A549 (cell line): Measurements from ENCODE around the gene SNF8. TPM values are rescaled to one million over a fixed set of nuclear protein-coding genes. Genes with fewer than 3 reads are reported as not detected.
A peak's percentile ranks its signal among the peaks of the same experiment; 100 is the strongest.

ENCODE experiments used
- ATAC-seq, 2 experiments: fragments of 200-7000 bp in 1 of 2; fragments of >200 bp in 1 of 2; cut with Nextera tagmentation in 1 of 2; cut with Tn5 transposase in 1 of 2; 3 replicates each; pipeline versions ENCODE4 v1.8.0 to v1.9.1; 2018 to 2020; ENCODE audit warnings: mild to moderate bottlenecking in 1 of 2, moderate library complexity in 1 of 2
- CTCF ChIA-PET: fragments of 300-600 bp; sonication (Branson Sonifier 250); formaldehyde crosslinking; extraction: SDS; loops from one replicate; lab custom pipeline; 2021; ENCODE audit warnings: antibody characterized with exemption, inconsistent platforms; lab: Yijun Ruan, JAX
- POLR2A ChIA-PET: fragments of 350-600 bp; formaldehyde crosslinking; extraction: SDS; loops from one replicate; lab custom pipeline; 2021; ENCODE audit warnings: antibody characterized with exemption, inconsistent platforms; lab: Yijun Ruan, JAX
- DNase-seq, 2 experiments: peaks; one replicate each; pipeline versions ENCODE4 v3.0.0 to v3.0.0-alpha.2; 2011 to 2016; ENCODE audit warnings: low read depth in 1 of 2, low spot score in 1 of 2
- FAIRE-seq: peaks from 2 replicates; lab custom pipeline; 2011; peaks lifted over from hg19 to GRCh38; lab: Jason Lieb, UNC
- H3K27ac ChIP-seq, 2 experiments: fragments of >200 bp; sonication (Bioruptor Twin); formaldehyde crosslinking; 3 replicates each; pipeline ENCODE4 v1.5.1; 2016 to 2017
- H3K4me1 ChIP-seq: fragments of >200 bp; sonication (Bioruptor Twin); formaldehyde crosslinking; 3 replicates; pipeline ENCODE4 v1.6.1; 2016
- H3K4me2 ChIP-seq: fragments of >200 bp; sonication (Bioruptor Twin); formaldehyde crosslinking; 3 replicates; pipeline ENCODE4 v1.6.1; 2016
- H3K4me3 ChIP-seq: fragments of >200 bp; sonication (Bioruptor Twin); formaldehyde crosslinking; 3 replicates; pipeline ENCODE4 v1.5.1; 2016
- H3K9me3 ChIP-seq: fragments of >200 bp; sonication (Bioruptor Twin); formaldehyde crosslinking; 3 replicates; pipeline ENCODE4 v1.6.1; 2016
- CEBPB ChIP-seq, 2 experiments: fragments of >200 bp in 1 of 2; sonication (Bioruptor Twin) in 1 of 2; formaldehyde crosslinking in 1 of 2; IDR thresholded peaks; 2 replicates each; pipeline ENCODE4 v1.6.1; 2012 to 2016
- CTCF ChIP-seq: fragments of >200 bp; sonication (Bioruptor Twin); formaldehyde crosslinking; IDR thresholded peaks from 3 replicates; pipeline ENCODE4 v1.5.1; 2016
- E2F6 ChIP-seq: IDR thresholded peaks from 2 replicates; pipeline ENCODE4 v1.6.1; 2012; ENCODE audit warnings: low read depth, borderline replicate concordance
- EHMT2 ChIP-seq: fragments of 200-600 bp; sonication (generic); IDR thresholded peaks from 2 replicates; pipeline ENCODE4 v1.6.1; 2016; ENCODE audit warnings: antibody characterized with exemption, low read depth, mild to moderate bottlenecking, moderate library complexity
- FOXS1 ChIP-seq: fragments of 250-450 bp; sonication (Bioruptor Pico); IDR thresholded peaks from 2 replicates; pipeline ENCODE4 v1.5.0; 2020; ENCODE audit warnings: mild to moderate bottlenecking, moderate library complexity
- GATA3 ChIP-seq: IDR thresholded peaks from 2 replicates; pipeline ENCODE4 v1.6.1; 2012; ENCODE audit warnings: borderline replicate concordance
- HDAC2 ChIP-seq: fragments of 200-600 bp; sonication (generic); IDR thresholded peaks from 2 replicates; pipeline ENCODE4 v1.6.1; 2016
- HMGXB4 ChIP-seq: fragments of 250-450 bp; sonication (Bioruptor Pico); IDR thresholded peaks from 2 replicates; pipeline ENCODE4 v1.5.0; 2021; ENCODE audit warnings: mild to moderate bottlenecking, moderate library complexity, borderline replicate concordance
- JUN ChIP-seq, 2 experiments: fragments of >200 bp; sonication (Bioruptor Twin); formaldehyde crosslinking; IDR thresholded peaks; 2 replicates in 1 of 2; 3 replicates in 1 of 2; pipeline ENCODE4 v1.6.1; 2016 to 2017
- JUNB ChIP-seq: fragments of >200 bp; sonication (Bioruptor Twin); formaldehyde crosslinking; IDR thresholded peaks from 2 replicates; pipeline ENCODE4 v1.6.1; 2016
- MAFK ChIP-seq: fragments of 450-650 bp; IDR thresholded peaks from 2 replicates; pipeline ENCODE4 v1.6.1; 2014; ENCODE audit not compliant: partially characterized antibody
- MAX ChIP-seq: IDR thresholded peaks from 2 replicates; pipeline ENCODE4 v1.6.1; 2012
- MAZ ChIP-seq: fragments of 150-350 bp; IDR thresholded peaks from 2 replicates; pipeline ENCODE4 v1.6.1; 2014; ENCODE audit warnings: antibody characterized with exemption, low read depth, low read length, borderline replicate concordance
- MYC ChIP-seq: IDR thresholded peaks from 2 replicates; pipeline ENCODE4 v1.6.1; 2012; ENCODE audit warnings: mild to moderate bottlenecking, inconsistent platforms, low read length, improper control_type of control experiment, borderline replicate concordance
- PHF8 ChIP-seq: fragments of 200-600 bp; sonication (generic); IDR thresholded peaks from 2 replicates; pipeline ENCODE4 v1.6.1; 2016; ENCODE audit warnings: low read depth, mild to moderate bottlenecking, antibody characterized with exemption, moderate library complexity, borderline replicate concordance
- RAD21 ChIP-seq, 2 experiments: fragments of >200 bp in 1 of 2; sonication (Bioruptor Twin) in 1 of 2; formaldehyde crosslinking in 1 of 2; IDR thresholded peaks in 1 of 2; conservative IDR thresholded peaks in 1 of 2; 2 replicates in 1 of 2; 3 replicates in 1 of 2; pipeline ENCODE4 v1.6.1; 2012 to 2018; ENCODE audit warnings: inconsistent platforms in 1 of 2
- RARB ChIP-seq: fragments of 250-450 bp; sonication (Bioruptor Pico); IDR thresholded peaks from 2 replicates; pipeline ENCODE4 v1.8.0; 2021; ENCODE audit warnings: mild to moderate bottlenecking, moderate library complexity
- SMC3 ChIP-seq: fragments of >200 bp; sonication (Bioruptor Twin); formaldehyde crosslinking; IDR thresholded peaks from 3 replicates; pipeline ENCODE4 v1.6.1; 2018; ENCODE audit warnings: inconsistent platforms
- ZC3H11A ChIP-seq: fragments of 450-650 bp; IDR thresholded peaks from 2 replicates; pipeline ENCODE4 v1.6.1; 2014; ENCODE audit warnings: antibody characterized with exemption, mild to moderate bottlenecking
- WGBS: methylation state at CpG from one replicate; pipeline ENCODE4 v1.1.6; 2017; ENCODE audit errors: missing lambda C conversion rate; 5-methylcytosine and 5-hydroxymethylcytosine counted together
- polyA plus RNA-seq, 4 experiments: library from polyadenylated mRNA; depleted of rRNA in 3 of 4; stranded (reverse); fragments of >200 nt; fragmentation: RNase III in 1 of 4; extraction: RNeasy Plus Mini Kit Qiagen cat#74134 plus additional on column Dnase treatment in 1 of 4; gene quantifications; 2 replicates in 3 of 4; 3 replicates in 1 of 4; pipeline ENCODE4 v1.2.3, GENCODE V29; 2011 to 2017

The SNF8 gene
- polyA plus RNA-seq, 2 of the 4 experiments (the other 2 are of a cell fraction), result 209 to 320 TPM

- no peak for TF ChIP-seq MAZ
- TF ChIP-seq MYC, result no peak
- TF ChIP-seq HDAC2, result no peak
- TF ChIP-seq, all 56 proteins: peak for 10
Observed at GRCh38 chr17:48961516-48962233, 17.0 kb upstream of the SNF8 start (continued).

- peak in 1 of 2 experiments; percentile 69 for DNase-seq
- H3K4me2 ChIP-seq, result peak overlapping the region; percentile 93
- ATAC-seq, result peak; percentile 82 to 83
- ChIA-PET POLR2A (interaction anchor here (0.8 to 5.3 kb wide), 16 partner anchors 8 to 232 kb away, joined by 3 to 156 read pairs (median 4); partner anchors contain the start of genes ATP5MC1, IGF2BP1, SNF8 and UBE2Z), CTCF (interaction anchor here (0.5 to 5.6 kb wide), 23 partner anchors 9 to 265 kb away, joined by 3 to 68 read pairs (median 4); partner anchors contain the start of genes IGF2BP1 and SNF8)
- H3K27ac ChIP-seq, result peak overlapping the region; percentile 94 to 97
- peak in 1 of 2 experiments; percentile 37; a peak in 1 of 5 replicates for TF ChIP-seq JUN (IDR thresholded peaks at IDR 0.05)
- no peak for TF ChIP-seq HMGXB4
- TF ChIP-seq MAFK, result no peak
- peak; percentile 50 for TF ChIP-seq MAX
- TF ChIP-seq RAD21 (conservative IDR thresholded peaks at IDR 0.05 in 1 of 2, IDR thresholded peaks at IDR 0.05 in 1 of 2), result peak; percentile 30 to 61
- peak; percentile 9; the same call in 1 of the 3 replicates for TF ChIP-seq CTCF
- TF ChIP-seq JUNB, result no peak
- TF ChIP-seq ZC3H11A, result no peak
- no peak for TF ChIP-seq FOXS1 (CRISPR knock-in tag)
- peak; percentile 59 for TF ChIP-seq SMC3
- 0 out of 2 replicates have a peak, but pooled peaks have one; percentile 23 for TF ChIP-seq GATA3
- no peak for TF ChIP-seq RARB (CRISPR knock-in tag)
- peak; percentile 18; the same call in 1 of the 2 replicates for TF ChIP-seq E2F6
- TF ChIP-seq, all 56 proteins: peak for 7
- no peak for FAIRE-seq
- H3K4me1 ChIP-seq, result peaks cover 56% of the 10 kb centered on the region
- H3K9me3 ChIP-seq, result no peaks in the 10 kb centered on the region
- peak overlapping the region; percentile 30 for H3K4me3 ChIP-seq
- 0% methylated on average over 11 of the region's 11 CpGs for WGBS
Observed at GRCh38 chr17:48960834-48961515, 16.3 kb upstream of the SNF8 start.

- Histone ChIP-seq H3K27ac (peak overlapping the region; percentile 78 to 82), H3K4me1 (peaks cover 49% of the 10 kb centered on the region), H3K4me3 (0 out of 3 replicates have a peak overlapping the region, but pooled peaks have one; percentile 12), H3K9me3 (no peaks in the 10 kb centered on the region), H3K4me2 (peak overlapping the region; percentile 72)
- ATAC-seq (peak; percentile 94 to 98), FAIRE-seq (peak; percentile 76), DNase-seq (peak; percentile 66 to 91)
- TF ChIP-seq CEBPB (IDR thresholded peaks at IDR 0.05) (peak in 1 of 2 experiments; percentile 53; a peak in 1 of 4 replicates), MAZ (peak; percentile 46; the same call in 1 of the 2 replicates), JUN (IDR thresholded peaks at IDR 0.05) (peak in 1 of 2 experiments; percentile 46; a peak in 1 of 5 replicates), MAX (peak; percentile 77), CTCF (peak; percentile 98), EHMT2 (no peak), SMC3 (peak; percentile 99), PHF8 (no peak), FOXS1 (CRISPR knock-in tag) (no peak), RAD21 (conservative IDR thresholded peaks at IDR 0.05 in 1 of 2, IDR thresholded peaks at IDR 0.05 in 1 of 2) (peak; percentile 99 to 100)
- 3% methylated on average over 7 of the region's 7 CpGs for WGBS
- ChIA-PET POLR2A (interaction anchor here (0.6 to 2.6 kb wide), 8 partner anchors 10 to 78 kb away, joined by 3 to 18 read pairs (median 4); partner anchors contain the start of gene SNF8), CTCF (interaction anchor here (0.6 to 18.6 kb wide), 51 partner anchors 9 to 345 kb away, joined by 3 to 383 read pairs (median 5); partner anchors contain the start of genes GIP, IGF2BP1, SNF8 and UBE2Z)
Observed at GRCh38 chr17:48954300-48954755, 9.7 kb upstream of the SNF8 start.
